HEK293 (cell line): ENCODE measurements around the gene MCHR1.

Experiments used
- GLI4 ChIP-seq: fragments of 450-650 bp; formaldehyde crosslinking; IDR thresholded peaks from 2 replicates; pipeline ENCODE4 v1.5.1; 2016; ENCODE audit warnings: missing biosample characterization, missing genetic modification characterization
- HOXA7 ChIP-seq: sonication (generic); formaldehyde crosslinking; IDR thresholded peaks from 2 replicates; pipeline ENCODE4 v1.8.1; 2022; ENCODE audit warnings: missing genetic modification reagents, borderline replicate concordance
- HOXD13 ChIP-seq: sonication (generic); formaldehyde crosslinking; IDR thresholded peaks from 2 replicates; pipeline ENCODE4 v1.8.0; 2022; ENCODE audit warnings: missing genetic modification reagents, borderline replicate concordance
- MZF1 ChIP-seq: fragments of 450-650 bp; formaldehyde crosslinking; IDR thresholded peaks from 2 replicates; pipeline ENCODE4 v1.5.1; 2017; ENCODE audit warnings: missing biosample characterization, missing genetic modification characterization, borderline replicate concordance
- REST ChIP-seq: fragments of 450-650 bp; formaldehyde crosslinking; IDR thresholded peaks from 2 replicates; pipeline ENCODE4 v1.5.1; 2016; ENCODE audit warnings: missing biosample characterization, missing genetic modification characterization
- SETDB1 ChIP-seq: IDR thresholded peaks from one replicate; pipeline ENCODE4 v1.6.1; 2017; ENCODE audit warnings: mild to moderate bottlenecking, low read length, moderate library complexity, mixed read lengths; ENCODE audit not compliant: insufficient read length
- SP3 ChIP-seq: fragments of 450-650 bp; formaldehyde crosslinking; IDR thresholded peaks from 2 replicates; pipeline ENCODE4 v1.5.1; 2016; ENCODE audit warnings: missing biosample characterization, missing genetic modification characterization
- TSHZ1 ChIP-seq: fragments of 450-650 bp; formaldehyde crosslinking; IDR thresholded peaks from 2 replicates; pipeline ENCODE4 v1.5.1; 2016; ENCODE audit warnings: missing biosample characterization, missing genetic modification characterization, borderline replicate concordance
- WT1 ChIP-seq: fragments of 450-650 bp; formaldehyde crosslinking; IDR thresholded peaks from 2 replicates; pipeline ENCODE4 v1.5.1; 2016; ENCODE audit warnings: missing biosample characterization, missing genetic modification characterization
- ZBTB6 ChIP-seq: fragments of 450-650 bp; formaldehyde crosslinking; IDR thresholded peaks from 2 replicates; pipeline ENCODE4 v1.5.1; 2017; ENCODE audit warnings: missing biosample characterization, missing genetic modification characterization
- ZNF112 ChIP-seq: fragments of 450-650 bp; formaldehyde crosslinking; IDR thresholded peaks from 2 replicates; pipeline ENCODE4 v1.5.0; 2017; ENCODE audit warnings: missing biosample characterization, missing genetic modification characterization
- ZNF132 ChIP-seq: fragments of 450-650 bp; formaldehyde crosslinking; IDR thresholded peaks from 2 replicates; pipeline ENCODE4 v1.5.1; 2017; ENCODE audit warnings: missing biosample characterization, missing genetic modification characterization, borderline replicate concordance
- ZNF146 ChIP-seq: fragments of 450-650 bp; formaldehyde crosslinking; IDR thresholded peaks from 2 replicates; pipeline ENCODE4 v1.5.1; 2016; ENCODE audit warnings: missing biosample characterization, missing genetic modification characterization
- ZNF223 ChIP-seq: fragments of 450-650 bp; formaldehyde crosslinking; IDR thresholded peaks from 2 replicates; pipeline ENCODE4 v1.5.1; 2016; ENCODE audit warnings: missing biosample characterization, missing genetic modification characterization
- ZNF311 ChIP-seq: fragments of 450-650 bp; formaldehyde crosslinking; IDR thresholded peaks from 2 replicates; pipeline ENCODE4 v1.5.1; 2017; ENCODE audit warnings: missing biosample characterization, missing genetic modification characterization, borderline replicate concordance
- ZNF324 ChIP-seq: fragments of 450-650 bp; formaldehyde crosslinking; IDR thresholded peaks from 2 replicates; pipeline ENCODE4 v1.5.1; 2016; ENCODE audit warnings: missing biosample characterization, missing genetic modification characterization
- ZNF391 ChIP-seq: fragments of 450-650 bp; formaldehyde crosslinking; IDR thresholded peaks from 2 replicates; pipeline ENCODE4 v1.5.1; 2016; ENCODE audit warnings: low read depth, missing biosample characterization, missing genetic modification characterization, borderline replicate concordance
- ZNF394 ChIP-seq: fragments of 450-650 bp; formaldehyde crosslinking; IDR thresholded peaks from 2 replicates; pipeline ENCODE4 v1.5.1; 2016; ENCODE audit warnings: missing biosample characterization, missing genetic modification characterization, mild to moderate bottlenecking, moderate library complexity, borderline replicate concordance
- ZNF664 ChIP-seq: fragments of 450-650 bp; formaldehyde crosslinking; IDR thresholded peaks from 2 replicates; pipeline ENCODE4 v1.5.1; 2016; ENCODE audit warnings: missing biosample characterization, missing genetic modification characterization
- ZNF677 ChIP-seq: fragments of 450-650 bp; IDR thresholded peaks from 2 replicates; pipeline ENCODE4 v1.5.0; 2018; ENCODE audit warnings: missing biosample characterization, mild to moderate bottlenecking, missing genetic modification characterization, moderate library complexity
- ZNF704 ChIP-seq: fragments of 450-650 bp; formaldehyde crosslinking; IDR thresholded peaks from 2 replicates; pipeline ENCODE4 v1.5.1; 2016; ENCODE audit warnings: missing biosample characterization, missing genetic modification characterization
- ZNF843 ChIP-seq: fragments of 450-650 bp; formaldehyde crosslinking; IDR thresholded peaks from 2 replicates; pipeline ENCODE4 v1.5.1; 2016; ENCODE audit warnings: missing biosample characterization, missing genetic modification characterization
- ZSCAN18 ChIP-seq: fragments of 450-650 bp; formaldehyde crosslinking; IDR thresholded peaks from 2 replicates; pipeline ENCODE4 v1.5.1; 2016; ENCODE audit warnings: missing biosample characterization, missing genetic modification characterization
- ZSCAN23 ChIP-seq: fragments of 450-650 bp; formaldehyde crosslinking; IDR thresholded peaks from 2 replicates; pipeline ENCODE4 v1.5.1; 2016; ENCODE audit warnings: missing biosample characterization, missing genetic modification characterization
- TF ChIP-seq, protein P1 (sequence below): fragments of 450-650 bp; formaldehyde crosslinking; IDR thresholded peaks from 2 replicates; pipeline ENCODE4 v1.5.1; 2016; ENCODE audit warnings: missing biosample characterization, missing genetic modification characterization

Gene MCHR1

GRCh38 chr22:40714499-40715337 lies 35.4 kb downstream of the MCHR1 start (continued):
- 0 out of 2 replicates have a peak, but pooled peaks have one; percentile 24 for TF ChIP-seq SP3 (tag by site-specific recombination)
- TF ChIP-seq ZNF146: no peak
- no peak for TF ChIP-seq ZSCAN23 (tag by site-specific recombination)
- no peak for TF ChIP-seq WT1 (tag by site-specific recombination)
- peak; percentile 68; the same call in 1 of the 2 replicates for TF ChIP-seq ZNF394
- no peak for TF ChIP-seq ZNF112 (tag by site-specific recombination)
- TF ChIP-seq ZBTB6 (tag by site-specific recombination): no peak
- no peak for TF ChIP-seq GLI4
- no peak for TF ChIP-seq ZNF311 (tag by site-specific recombination)
- TF ChIP-seq MZF1 (tag by site-specific recombination): no peak
- no peak for TF ChIP-seq TSHZ1 (tag by site-specific recombination)
- TF ChIP-seq ZNF843: no peak
- TF ChIP-seq ZNF132 (tag by site-specific recombination): no peak
- TF ChIP-seq ZNF223 (tag by site-specific recombination): no peak
- no peak for TF ChIP-seq ZNF704 (tag by site-specific recombination)
- TF ChIP-seq SETDB1: no peak
- no peak for TF ChIP-seq REST (tag by site-specific recombination)
- no peak for TF ChIP-seq HOXA7 (CRISPR knock-in tag)
- no peak for TF ChIP-seq ZNF677 (tag by site-specific recombination)
- TF ChIP-seq ZSCAN18 (tag by site-specific recombination): no peak
- no peak for TF ChIP-seq HOXD13
- no peak for TF ChIP-seq ZNF391
- TF ChIP-seq ZNF664: no peak
- no peak for TF ChIP-seq ZNF324
- TF ChIP-seq, protein P1, sequence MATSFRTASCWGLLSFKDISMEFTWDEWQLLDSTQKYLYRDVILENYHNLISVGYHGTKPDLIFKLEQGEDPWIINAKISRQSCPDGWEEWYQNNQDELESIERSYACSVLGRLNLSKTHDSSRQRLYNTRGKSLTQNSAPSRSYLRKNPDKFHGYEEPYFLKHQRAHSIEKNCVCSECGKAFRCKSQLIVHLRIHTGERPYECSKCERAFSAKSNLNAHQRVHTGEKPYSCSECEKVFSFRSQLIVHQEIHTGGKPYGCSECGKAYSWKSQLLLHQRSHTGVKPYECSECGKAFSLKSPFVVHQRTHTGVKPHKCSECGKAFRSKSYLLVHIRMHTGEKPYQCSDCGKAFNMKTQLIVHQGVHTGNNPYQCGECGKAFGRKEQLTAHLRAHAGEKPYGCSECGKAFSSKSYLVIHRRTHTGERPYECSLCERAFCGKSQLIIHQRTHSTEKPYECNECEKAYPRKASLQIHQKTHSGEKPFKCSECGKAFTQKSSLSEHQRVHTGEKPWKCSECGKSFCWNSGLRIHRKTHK (tag by site-specific recombination): no peak
